Measurements from ENCODE around the gene SLC9A4. TPM values are rescaled to one million over a fixed set of nuclear protein-coding genes. Genes with fewer than 3 reads are reported as not detected.

Gene SLC9A4
- total and polyA plus RNA-seq, 2 of the 4 experiments (the other 2 are of a cell fraction): not detected

- no peak overlapping the region for H2BK15ac ChIP-seq (ENCODE audit: low read depth, low read length)
- H3K4me1 ChIP-seq (ENCODE audit: control insufficient read depth, insufficient read depth, low read length): no peaks in the 10 kb centered on the region
- no peak overlapping the region for H2BK5ac ChIP-seq (ENCODE audit: low read depth, low read length, poor library complexity, severe bottlenecking)
- TF ChIP-seq CHD1 (IDR thresholded peaks at IDR 0.05; ENCODE audit: low read depth, low read length) (no peak), SMC3 (IDR thresholded peaks at IDR 0.05; ENCODE audit: low read depth, low read length) (no peak)
- no peak overlapping the region for H4K5ac ChIP-seq (ENCODE audit: low read depth, low read length)
- intact Hi-C loops (cut with micrococcal nuclease): no loop called here
- H3K27me3 ChIP-seq (ENCODE audit: control insufficient read depth, insufficient read depth, low read length): peaks cover 8% of the 10 kb centered on the region
- no peak overlapping the region for H3K4me3 ChIP-seq (ENCODE audit: insufficient read depth, low read depth, low read length)
- no peaks in the 10 kb centered on the region for H3K9me1 ChIP-seq (ENCODE audit: insufficient read depth, low read length)
- H3K23ac ChIP-seq (ENCODE audit: low read depth, low read length): no peak overlapping the region
- H4K20me1 ChIP-seq (ENCODE audit: insufficient read depth, low read length): no peaks in the 10 kb centered on the region
- no peak overlapping the region for H3K9ac ChIP-seq (ENCODE audit: low read depth, low read length)
- no peak overlapping the region for H2AK5ac ChIP-seq (ENCODE audit: low read depth, low read length)
- no peak overlapping the region for H2AK9ac ChIP-seq (replicated peaks; ENCODE audit: low read depth, low read length, poor library complexity)
- no peaks in the 10 kb centered on the region for H3K79me1 ChIP-seq (ENCODE audit: low read depth in 1 of 2, low read length in 2 of 2)
- no peaks in the 10 kb centered on the region for H3K36me3 ChIP-seq (ENCODE audit: control insufficient read depth, insufficient read depth, low read length)
- ATAC-seq (ENCODE audit: low read depth) (no peak), DNase-seq (no peak)
- POLR2A ChIA-PET (ENCODE audit: unreplicated experiment): no interaction called here
- no peak overlapping the region for H3K27ac ChIP-seq (ENCODE audit: insufficient read depth, low read length)
- no peak overlapping the region for H3K4ac ChIP-seq (ENCODE audit: low read depth, low read length)
- H4K8ac ChIP-seq (ENCODE audit: low read depth in 2 of 2, low read length in 2 of 2): no peak overlapping the region
- no peak overlapping the region for H2BK120ac ChIP-seq (ENCODE audit: low read depth, low read length)
- no peaks in the 10 kb centered on the region for H3K9me3 ChIP-seq (ENCODE audit: control insufficient read depth, insufficient read depth, low read length)
- dilution Hi-C loops (cut with HindIII; ENCODE audit: low sequenced_read_pairs, unreplicated experiment): no loop called here
- H4K91ac ChIP-seq (ENCODE audit: insufficient read depth, low read depth, low read length): no peak overlapping the region
- H3K14ac ChIP-seq (replicated peaks; ENCODE audit: low read depth, low read length): no peak overlapping the region
- H2AFZ ChIP-seq (replicated peaks; ENCODE audit: low read length, poor library complexity): no peak overlapping the region
- CTCF ChIA-PET: no interaction called here
- 50% methylated on average over 2 of the region's 8 CpGs; no CpG with 5 or more reads in 1 of the 2 experiments for WGBS, 2 experiments (ENCODE audit: extremely low coverage in 2 of 2, insufficient read length in 1 of 2)
- H3K4me2 ChIP-seq (ENCODE audit: low read depth, low read length): no peak overlapping the region
- no peak overlapping the region for H2BK20ac ChIP-seq (ENCODE audit: low read depth, low read length)
- no peak overlapping the region for H3K56ac ChIP-seq (ENCODE audit: extremely low read depth, insufficient read depth, low read length)
- BruUV-seq (replicated peaks): no TSS peak
- no peak overlapping the region for H3K18ac ChIP-seq (ENCODE audit: low read depth, low read length)
- in situ Hi-C loops (cut with MboI; ENCODE audit: low sequenced_read_pairs): no loop called here
Measured at GRCh38 chr2:102502576-102502975, 29.6 kb downstream of the SLC9A4 start.
